ENCODE measurements around the gene LYPD1.

GRCh38 chr2:132662732-132663131 is 7.3 kb downstream of the LYPD1 start:
- TF ChIP-seq POLR2A (IDR thresholded peaks at IDR 0.05) (no peak), CTCF (IDR thresholded peaks at IDR 0.05) (no peak), POLR2AphosphoS5 (IDR thresholded peaks at IDR 0.05) (no peak)
